Uterus (tissue), 4 donors: ENCODE measurements around the gene TOB1. TPM values are rescaled to one million over a fixed set of nuclear protein-coding genes. Genes with fewer than 3 reads are reported as not detected.
A peak's percentile ranks its signal among the peaks of the same experiment; 100 is the strongest.

Source experiments
- DNase-seq, 2 donors: peaks; one replicate each; pipeline ENCODE4 v3.0.0-alpha.2; 2019 to 2020
- H3K27ac ChIP-seq, 2 donors: fragments of 200-600 bp; sonication (generic); 1 replicate in 1 of 2; 2 replicates in 1 of 2; pipeline ENCODE4 v1.5.1; 2016 to 2018
- H3K27me3 ChIP-seq, 2 donors: fragments of 200-600 bp; sonication (generic); one replicate each; pipeline ENCODE4 v1.5.1; 2018 to 2019; ENCODE audit warnings: control low read depth in 1 of 2
- H3K36me3 ChIP-seq, 2 donors: fragments of 200-600 bp; sonication (generic); one replicate each; pipeline ENCODE4 v1.5.1; 2019; ENCODE audit warnings: control low read depth in 1 of 2
- H3K4me1 ChIP-seq, 2 donors: fragments of 200-600 bp; sonication (generic); one replicate each; pipeline ENCODE4 v1.5.1; 2018 to 2019; ENCODE audit warnings: control low read depth in 1 of 2
- H3K4me3 ChIP-seq, 2 donors: fragments of 200-600 bp; sonication (generic); 1 replicate in 1 of 2; 2 replicates in 1 of 2; pipeline ENCODE4 v1.5.1; 2018 to 2019; ENCODE audit warnings: mild to moderate bottlenecking in 1 of 2
- H3K9me3 ChIP-seq, 2 donors: fragments of 200-600 bp; sonication (generic); one replicate each; pipeline ENCODE4 v1.5.1; 2019; ENCODE audit warnings: control low read depth in 1 of 2
- CTCF ChIP-seq, 4 experiments: fragments of 200-600 bp in 2 of 4; fragments of 450-650 bp in 2 of 4; sonication (generic) in 2 of 4; IDR thresholded peaks; one replicate each; pipeline ENCODE4 v1.5.1; 2016 to 2019; ENCODE audit warnings: antibody characterized with exemption in 4 of 4, mild to moderate bottlenecking in 2 of 4, moderate library complexity in 1 of 4
- POLR2A ChIP-seq, 2 donors: fragments of 450-650 bp; IDR thresholded peaks; one replicate each; pipeline ENCODE4 v1.6.1; 2016; ENCODE audit warnings: antibody characterized with exemption in 2 of 2, mild to moderate bottlenecking in 1 of 2, moderate library complexity in 1 of 2
- intact Hi-C: fragments of 100-400 bp; cut with DNase I; formaldehyde crosslinking; loops from one replicate; pipeline ENCODE4 v1.15.1; 2023; ENCODE audit warnings: low total_unique reads
- total RNA-seq, 4 donors: library from RNA; depleted of rRNA in 3 of 4; stranded (reverse); fragments of >200 nt in 3 of 4; gene quantifications; one replicate each; pipeline versions ENCODE4 v1.1.0 to v1.2.4, GENCODE V29; 2014 to 2023
- donor health status: DM: yes; HTN: yes; CAD: no.

TOB1 gene
- total RNA-seq, 4 donors from 2014 or later = 16.5 to 64.3 (median 27.5) TPM

- Histone ChIP-seq H3K27ac (peak overlapping the region; percentile 99), H3K27me3 (no peaks in the 10 kb centered on the region), H3K36me3 (no peaks in the 10 kb centered on the region), H3K9me3 (no peaks in the 10 kb centered on the region), H3K4me1 (no peaks in the 10 kb centered on the region), H3K4me3 (peak overlapping the region; percentile 91 to 99)
- intact Hi-C loops = loop anchor here (2.0 to 5.0 kb wide), 2 partner anchors 63 to 85 kb away; no protein-coding TSS in a partner anchor
- peak; percentile 90 to 94 for DNase-seq
- TF ChIP-seq CTCF (IDR thresholded peaks at IDR 0.05) (no peak), POLR2A (IDR thresholded peaks at IDR 0.05) (peak; percentile 50 to 64)
Observed at GRCh38 chr17:50867363-50868139, 1.4 kb upstream of the TOB1 start.

- intact Hi-C loops = loop anchor here (2.0 to 5.0 kb wide), 2 partner anchors 64 to 85 kb away; no protein-coding TSS in a partner anchor
Observed at GRCh38 chr17:50866950-50867362, 802 bp upstream of the TOB1 start.

GRCh38 chr17:50865868-50866260 lies 290 bp downstream of the TOB1 start:
- no peak for DNase-seq
- Histone ChIP-seq H3K27me3 (no peaks in the 10 kb centered on the region), H3K36me3 (no peaks in the 10 kb centered on the region), H3K4me1 (peaks cover 0 to 5% of the 10 kb centered on the region in 2 donors), H3K27ac (peak overlapping the region; percentile 99), H3K4me3 (peak overlapping the region; percentile 77 to 99), H3K9me3 (no peaks in the 10 kb centered on the region)
- intact Hi-C loops = loop anchor here (2.0 to 5.0 kb wide), 2 partner anchors 65 to 86 kb away; no protein-coding TSS in a partner anchor
- TF ChIP-seq POLR2A (IDR thresholded peaks at IDR 0.05) (no peak), CTCF (IDR thresholded peaks at IDR 0.05) (no peak)

More at GRCh38 chr17:50866950-50867362, 802 bp upstream of the TOB1 start:
- Histone ChIP-seq H3K9me3 (no peaks in the 10 kb centered on the region), H3K27me3 (no peaks in the 10 kb centered on the region), H3K36me3 (no peaks in the 10 kb centered on the region), H3K27ac (peak overlapping the region; percentile 99), H3K4me1 (peaks cover 0 to 2% of the 10 kb centered on the region in 2 donors), H3K4me3 (peak overlapping the region; percentile 91 to 99)
- TF ChIP-seq CTCF (IDR thresholded peaks at IDR 0.05) = no peak
- DNase-seq = peak in 1 of 2 donors; percentile 68

- Histone ChIP-seq H3K4me1 (peaks cover 0 to 5% of the 10 kb centered on the region in 2 donors), H3K4me3 (peak overlapping the region; percentile 77 to 99), H3K36me3 (no peaks in the 10 kb centered on the region), H3K27me3 (no peaks in the 10 kb centered on the region), H3K27ac (peak overlapping the region; percentile 99), H3K9me3 (no peaks in the 10 kb centered on the region)
- intact Hi-C loops = loop anchor here (5.0 kb wide), 1 partner anchor 87 kb away; no protein-coding TSS in a partner anchor
- no peak for TF ChIP-seq CTCF (IDR thresholded peaks at IDR 0.05)
- TF ChIP-seq POLR2A (IDR thresholded peaks at IDR 0.05) = peak; percentile 8 to 47
- peak; percentile 55 to 73 for DNase-seq
Observed at GRCh38 chr17:50865060-50865867, 890 bp downstream of the TOB1 start.
